K562 (cell line): ENCODE results near the gene PI4K2A. TPM values are rescaled to one million over a fixed set of nuclear protein-coding genes. Genes with fewer than 3 reads are reported as not detected.
A peak's percentile ranks its signal among the peaks of the same experiment; 100 is the strongest.

Source experiments
- ARHGAP35 ChIP-seq: fragments of 450-650 bp; IDR thresholded peaks from 2 replicates; pipeline ENCODE4 v1.6.1; 2018; ENCODE audit not compliant: partially characterized antibody
- BCOR ChIP-seq: fragments of 450-650 bp; IDR thresholded peaks from 2 replicates; pipeline ENCODE4 v1.6.1; 2016
- CREM ChIP-seq: IDR thresholded peaks from 2 replicates; pipeline ENCODE4 v1.6.1; 2014; ENCODE audit warnings: antibody characterized with exemption, low read depth
- EGR1 ChIP-seq: fragments of 450-650 bp; conservative IDR thresholded peaks from 2 replicates; pipeline ENCODE4 v1.6.1; 2017; ENCODE audit warnings: mild to moderate bottlenecking
- ELF2 ChIP-seq: fragments of 250-450 bp; sonication (Bioruptor Pico); IDR thresholded peaks from 2 replicates; pipeline ENCODE4 v1.5.0; 2021; ENCODE audit warnings: mild to moderate bottlenecking
- ELK1 ChIP-seq: sonication (generic); formaldehyde crosslinking; IDR thresholded peaks from 2 replicates; pipeline ENCODE4 v1.8.1; 2022; ENCODE audit warnings: missing genetic modification reagents
- EP300 ChIP-seq: IDR thresholded peaks from 2 replicates; pipeline ENCODE4 v1.6.1; 2012; ENCODE audit warnings: low read length, improper control_type of control experiment
- ETS1 ChIP-seq: conservative IDR thresholded peaks from 2 replicates; pipeline ENCODE4 v1.6.1; 2011; ENCODE audit warnings: low read depth, mild to moderate bottlenecking, low read length; ENCODE audit not compliant: control insufficient read depth
- ETV5 ChIP-seq: sonication (generic); formaldehyde crosslinking; IDR thresholded peaks from 2 replicates; pipeline ENCODE4 v1.4.0; 2020; ENCODE audit warnings: low read depth, mild to moderate bottlenecking, missing genetic modification reagents
- KLF1 ChIP-seq: fragments of 450-650 bp; IDR thresholded peaks from 2 replicates; pipeline ENCODE4 v1.6.1; 2016; ENCODE audit warnings: missing genetic modification characterization, missing compliant biosample characterization
- MXI1 ChIP-seq: IDR thresholded peaks from 2 replicates; pipeline ENCODE4 v1.6.1; 2011; ENCODE audit warnings: low read depth, mild to moderate bottlenecking, improper control_type of control experiment, low read length
- NONO ChIP-seq, 2 experiments: fragments of 200-400 bp in 1 of 2; fragments of 450-650 bp in 1 of 2; formaldehyde crosslinking in 1 of 2; IDR thresholded peaks; 2 replicates each; pipeline ENCODE4 v1.6.1; 2017; ENCODE audit warnings: low read depth in 2 of 2, mild to moderate bottlenecking in 2 of 2, moderate library complexity in 2 of 2, low read length in 1 of 2
- RNF2 ChIP-seq: sonication (generic); IDR thresholded peaks from 2 replicates; pipeline ENCODE4 v1.6.1; 2016
- TAL1 ChIP-seq: fragments of 450-650 bp; IDR thresholded peaks from 2 replicates; pipeline ENCODE4 v1.6.1; 2016; ENCODE audit warnings: mild to moderate bottlenecking
- XRCC3 ChIP-seq: fragments of 450-650 bp; IDR thresholded peaks from 2 replicates; pipeline ENCODE4 v1.6.1; 2017; ENCODE audit warnings: mild to moderate bottlenecking, moderate library complexity
- YY1 ChIP-seq, 3 experiments: IDR thresholded peaks; 2 replicates each; pipeline ENCODE4 v1.6.1; 2011; ENCODE audit warnings: low read length in 2 of 3, mild to moderate bottlenecking in 2 of 3, moderate library complexity in 2 of 3, borderline replicate concordance in 1 of 3, control low read depth in 1 of 3, low read depth in 1 of 3; ENCODE audit not compliant: insufficient read depth in 3 of 3, insufficient replicate concordance in 2 of 3, control insufficient read depth in 1 of 3, insufficient read length in 1 of 3; ENCODE audit errors: extremely low read depth in 1 of 3
- ZNF277 ChIP-seq: fragments of 250-450 bp; sonication (Bioruptor Pico); IDR thresholded peaks from 2 replicates; pipeline ENCODE4 v1.8.0; 2022; ENCODE audit warnings: inconsistent platforms, mild to moderate bottlenecking, moderate library complexity, borderline replicate concordance
- ZNF280A ChIP-seq: fragments of 450-650 bp; IDR thresholded peaks from 2 replicates; pipeline ENCODE4 v1.6.1; 2018; ENCODE audit warnings: mild to moderate bottlenecking, low read depth; ENCODE audit not compliant: partially characterized antibody
- ZNF445 ChIP-seq: fragments of 250-450 bp; sonication (Bioruptor Pico); IDR thresholded peaks from 2 replicates; pipeline ENCODE4 v1.4.0; 2020; ENCODE audit warnings: low read depth, mild to moderate bottlenecking, moderate library complexity
- polyA plus RNA-seq, 8 experiments: library from polyadenylated mRNA; depleted of rRNA in 4 of 8; stranded (reverse) in 5 of 8; unstranded in 3 of 8; fragments of >200 nt; fragmentation: Nextera tagmentation in 2 of 8; fragmentation: Illumina TruSeq in 1 of 8; extraction: Ambion mirVana in 2 of 8; extraction: Trizol in 1 of 8; gene quantifications; 2 replicates each; pipeline versions ENCODE4 v1.2.1 to v1.2.3, GENCODE V29; 2011 to 2014; ENCODE audit warnings: inconsistent platforms in 1 of 8, missing spikeins in 1 of 8
- total RNA-seq, 7 experiments: library from RNA; depleted of rRNA in 6 of 7; stranded (reverse); fragments of >200 nt in 6 of 7; fragmentation: Illumina TruSeq in 2 of 7; extraction: Trizol in 2 of 7; gene quantifications; 2 replicates each; pipeline versions ENCODE4 v1.2.1 to v1.2.3, GENCODE V29; 2011 to 2021; ENCODE audit warnings: low replicate concordance in 1 of 7

Gene PI4K2A
- total and polyA plus RNA-seq, 9 of the 15 experiments (the other 6 are each of a cell fraction or from before 2014, with no cell fraction given), result 4.4 to 28.4 (median 16.5) TPM

GRCh38 chr10:97648562-97649404 is 8.3 kb downstream of the PI4K2A start (continued):
- TF ChIP-seq TAL1 (0 out of 2 replicates have a peak, but pooled peaks have one; percentile 34), ELF2 (CRISPR knock-in tag) (no peak), YY1 (IDR thresholded peaks at IDR 0.05; ENCODE audit: borderline replicate concordance in 1 of 3, control insufficient read depth in 1 of 3, extremely low read depth in 1 of 3, insufficient read depth in 3 of 3, insufficient read length in 1 of 3, insufficient replicate concordance in 2 of 3, low read depth in 1 of 3, low read length in 2 of 3) (no peak), ETS1 (no peak), ETV5 (peak; percentile 64; the same call in 1 of the 2 replicates), CREM (peak; percentile 46; the same call in 1 of the 2 replicates), ZNF445 (CRISPR knock-in tag) (no peak), ARHGAP35 (no peak), ELK1 (CRISPR knock-in tag) (no peak), RNF2 (0 out of 2 replicates have a peak, but pooled peaks have one; percentile 33), ZNF280A (no peak), EP300 (peak; percentile 78; the same call in 1 of the 2 replicates), EGR1 (peak; percentile 84), MXI1 (no peak), BCOR (no peak), KLF1 (tag) (no peak), XRCC3 (no peak), NONO (IDR thresholded peaks at IDR 0.05; ENCODE audit: low read depth in 2 of 2, low read length in 1 of 2) (no peak), ZNF277 (CRISPR knock-in tag) (no peak)
